GM23338 (cell line): ENCODE results near the gene SLC37A2. TPM values are rescaled to one million over a fixed set of nuclear protein-coding genes. Genes with fewer than 3 reads are reported as not detected.

Source experiments
- ATAC-seq: fragments of 200-7000 bp; cut with Tn5 transposase; 3 replicates; pipeline ENCODE4 v1.9.1; 2020
- DNase-seq: peaks from one replicate; pipeline ENCODE4 v3.0.0-alpha.2; 2015; ENCODE audit warnings: low spot score
- H2AFZ ChIP-seq: fragments of 200-600 bp; sonication (generic); 2 replicates; pipeline ENCODE4 v1.8.0; 2016; ENCODE audit warnings: antibody characterized with exemption, mild to moderate bottlenecking, moderate library complexity
- H3F3A ChIP-seq: fragments of 200-600 bp; sonication (generic); replicated peaks from 2 replicates; pipeline ENCODE4 v1.8.0; 2017; ENCODE audit warnings: antibody characterized with exemption, mixed run types, low read depth
- H3K27ac ChIP-seq: fragments of 200-600 bp; sonication (generic); 2 replicates; pipeline ENCODE4 v1.6.1; 2016; ENCODE audit warnings: low read depth
- H3K27me3 ChIP-seq: fragments of 200-600 bp; sonication (generic); 2 replicates; pipeline ENCODE4 v1.8.0; 2016; ENCODE audit warnings: mild to moderate bottlenecking, mixed run types, moderate library complexity; ENCODE audit not compliant: insufficient read depth
- H3K36me3 ChIP-seq: fragments of 200-600 bp; sonication (generic); 2 replicates; pipeline ENCODE4 v1.8.0; 2016; ENCODE audit warnings: mild to moderate bottlenecking; ENCODE audit not compliant: insufficient read depth
- H3K4me1 ChIP-seq: fragments of 200-600 bp; sonication (generic); 2 replicates; pipeline ENCODE4 v1.8.0; 2016; ENCODE audit warnings: mild to moderate bottlenecking, moderate library complexity; ENCODE audit not compliant: insufficient read depth
- H3K4me2 ChIP-seq: fragments of 200-600 bp; sonication (generic); 2 replicates; pipeline ENCODE4 v1.7.1; 2017; ENCODE audit warnings: mixed run types
- H3K4me3 ChIP-seq: fragments of 200-600 bp; sonication (generic); 2 replicates; pipeline ENCODE4 v1.6.1; 2016; ENCODE audit warnings: mixed run types
- H3K79me2 ChIP-seq: fragments of 200-600 bp; sonication (generic); replicated peaks from 2 replicates; pipeline ENCODE4 v1.8.0; 2017; ENCODE audit warnings: mild to moderate bottlenecking; ENCODE audit not compliant: insufficient read depth
- H3K9me2 ChIP-seq: fragments of 200-600 bp; sonication (generic); 2 replicates; pipeline ENCODE4 v1.8.0; 2017; ENCODE audit not compliant: insufficient read depth
- H4K20me1 ChIP-seq: fragments of 200-600 bp; sonication (generic); replicated peaks from 2 replicates; pipeline ENCODE4 v1.8.0; 2017; ENCODE audit warnings: mild to moderate bottlenecking; ENCODE audit not compliant: insufficient read depth
- H3K27ac Mint-ChIP-seq: 2 replicates; pipeline ENCODE4 v1.8.0; 2020; ENCODE audit warnings: inconsistent platforms, mild to moderate bottlenecking, moderate library complexity, mixed read lengths
- H3K27me3 Mint-ChIP-seq: 3 replicates; pipeline ENCODE4 v1.8.0; 2022; ENCODE audit warnings: low read depth, mild to moderate bottlenecking, moderate library complexity, mixed read lengths, inconsistent platforms; ENCODE audit not compliant: insufficient read depth, poor library complexity
- H3K36me3 Mint-ChIP-seq: 3 replicates; pipeline ENCODE4 v1.8.0; 2021; ENCODE audit warnings: low read depth, mild to moderate bottlenecking, inconsistent platforms, moderate library complexity, mixed read lengths
- H3K4me1 Mint-ChIP-seq: 3 replicates; pipeline ENCODE4 v1.8.0; 2020; ENCODE audit warnings: mild to moderate bottlenecking, inconsistent platforms, mixed read lengths
- H3K4me3 Mint-ChIP-seq: 3 replicates; pipeline ENCODE4 v1.8.0; 2021; ENCODE audit warnings: moderate library complexity, mild to moderate bottlenecking, inconsistent platforms, mixed read lengths
- H3K9me3 Mint-ChIP-seq: 3 replicates; pipeline ENCODE4 v1.8.0; 2020; ENCODE audit warnings: moderate library complexity, mild to moderate bottlenecking, inconsistent platforms, mixed read lengths
- CREB1 ChIP-seq: fragments of 250-450 bp; sonication (Bioruptor Pico); IDR thresholded peaks from 2 replicates; pipeline ENCODE4 v1.5.0; 2020; ENCODE audit warnings: low read depth, mild to moderate bottlenecking, moderate library complexity
- CTCF ChIP-seq, 2 experiments: fragments of 200-600 bp in 1 of 2; sonication (generic) in 1 of 2; conservative IDR thresholded peaks; 2 replicates each; pipeline versions ENCODE4 v1.5.1 to v1.6.1; 2016 to 2017; ENCODE audit warnings: antibody characterized with exemption in 2 of 2, low read depth in 2 of 2, mild to moderate bottlenecking in 2 of 2, moderate library complexity in 1 of 2
- EZH2 ChIP-seq: fragments of 200-600 bp; sonication (generic); IDR thresholded peaks from one replicate; pipeline ENCODE4 v1.8.0; 2017; ENCODE audit warnings: antibody characterized with exemption, mild to moderate bottlenecking, low read depth; ENCODE audit not compliant: unreplicated experiment
- POLR2AphosphoS5 ChIP-seq: IDR thresholded peaks from 2 replicates; pipeline ENCODE4 v1.6.1; 2016; ENCODE audit warnings: antibody characterized with exemption, low read depth
- ZNF462 ChIP-seq: fragments of 250-450 bp; sonication (Bioruptor Pico); IDR thresholded peaks from 2 replicates; pipeline ENCODE4 v1.5.0; 2020; ENCODE audit warnings: mild to moderate bottlenecking, moderate library complexity
- polyA plus RNA-seq: library from polyadenylated mRNA; unstranded; fragments of >200 nt; fragmentation: Nextera tagmentation; extraction: Ambion mirVana; gene quantifications from 2 replicates; pipeline ENCODE4 v1.2.1, GENCODE V29; 2016
- total RNA-seq: library from RNA; depleted of rRNA; stranded (reverse); fragments of >200 nt; shearing (Covaris generic); gene quantifications from 2 replicates; pipeline ENCODE4 v1.2.3, GENCODE V29; 2014

The SLC37A2 gene
- total and polyA plus RNA-seq, 2 experiments from 2014 or later = 0.40 to 1.6 TPM

GRCh38 chr11:125061281-125061680 lies 1.8 kb upstream of the SLC37A2 start:
- H3K27ac Mint-ChIP-seq = no peak overlapping the region
- Histone ChIP-seq H3K36me3 (no peaks in the 10 kb centered on the region), H3K27ac (no peak overlapping the region), H3K4me3 (no peak overlapping the region), H3K4me2 (no peak overlapping the region), H3K4me1 (peaks cover 6% of the 10 kb centered on the region; the same call in 1 of the 2 replicates), H4K20me1 (no peaks in the 10 kb centered on the region), H2AFZ (no peak overlapping the region), H3K9me2 (no peaks in the 10 kb centered on the region), H3F3A (no peaks in the 10 kb centered on the region), H3K27me3 (peaks cover 61% of the 10 kb centered on the region), H3K79me2 (no peaks in the 10 kb centered on the region)
- ATAC-seq (no peak), DNase-seq (no peak)
- no peak overlapping the region for H3K4me3 Mint-ChIP-seq
- peaks cover 9% of the 10 kb centered on the region; the same call in 1 of the 3 replicates for H3K4me1 Mint-ChIP-seq
- no peaks in the 10 kb centered on the region for H3K36me3 Mint-ChIP-seq
- peaks cover 31% of the 10 kb centered on the region for H3K27me3 Mint-ChIP-seq
- no peak for TF ChIP-seq CREB1
- TF ChIP-seq CTCF (conservative IDR thresholded peaks at IDR 0.05; ENCODE audit: low read depth in 2 of 2) = no peak
- TF ChIP-seq ZNF462 = no peak
- TF ChIP-seq EZH2 = no peak
- no peak for TF ChIP-seq POLR2AphosphoS5
- no peaks in the 10 kb centered on the region for H3K9me3 Mint-ChIP-seq
